Measurements from ENCODE around the gene KDELR3. TPM values are rescaled to one million over a fixed set of nuclear protein-coding genes. Genes with fewer than 3 reads are reported as not detected.

KDELR3 gene
- total and polyA plus RNA-seq, 2 of the 8 experiments (the other 6 are each of a cell fraction or from before 2014, with no cell fraction given), result 7.9 to 13.0 TPM

DNA sequence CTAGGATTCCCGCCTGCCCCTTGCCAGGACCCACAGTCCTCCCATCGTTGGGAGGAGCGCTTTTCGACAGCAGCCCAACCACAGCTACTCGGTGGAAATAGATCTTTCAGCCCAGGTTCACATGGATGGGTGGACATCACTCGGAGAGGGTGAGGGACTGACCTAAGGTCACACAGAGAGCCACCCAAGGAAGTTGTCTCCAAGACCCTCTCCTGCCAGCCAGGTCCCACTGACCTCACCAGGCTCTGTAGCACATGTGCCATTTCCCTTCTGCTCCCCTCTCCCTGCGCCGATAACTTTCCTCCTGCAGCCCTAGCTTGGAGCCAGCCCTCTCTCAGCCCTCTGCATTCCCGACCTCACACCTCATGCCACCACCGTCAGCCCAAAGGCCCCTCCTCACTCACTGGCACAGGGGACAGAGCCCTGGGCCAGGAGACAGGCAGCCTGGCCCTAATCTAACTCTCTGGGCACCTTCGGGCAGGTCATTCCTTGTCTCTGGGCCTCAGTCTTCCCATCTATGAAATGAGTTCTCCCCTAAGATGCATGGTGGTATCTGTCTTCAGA is 17.6 kb upstream of the KDELR3 start (continued):
- TF ChIP-seq YY1 (IDR thresholded peaks at IDR 0.05; ENCODE audit: low read depth, low read length), result no peak
- TF ChIP-seq, protein P1, sequence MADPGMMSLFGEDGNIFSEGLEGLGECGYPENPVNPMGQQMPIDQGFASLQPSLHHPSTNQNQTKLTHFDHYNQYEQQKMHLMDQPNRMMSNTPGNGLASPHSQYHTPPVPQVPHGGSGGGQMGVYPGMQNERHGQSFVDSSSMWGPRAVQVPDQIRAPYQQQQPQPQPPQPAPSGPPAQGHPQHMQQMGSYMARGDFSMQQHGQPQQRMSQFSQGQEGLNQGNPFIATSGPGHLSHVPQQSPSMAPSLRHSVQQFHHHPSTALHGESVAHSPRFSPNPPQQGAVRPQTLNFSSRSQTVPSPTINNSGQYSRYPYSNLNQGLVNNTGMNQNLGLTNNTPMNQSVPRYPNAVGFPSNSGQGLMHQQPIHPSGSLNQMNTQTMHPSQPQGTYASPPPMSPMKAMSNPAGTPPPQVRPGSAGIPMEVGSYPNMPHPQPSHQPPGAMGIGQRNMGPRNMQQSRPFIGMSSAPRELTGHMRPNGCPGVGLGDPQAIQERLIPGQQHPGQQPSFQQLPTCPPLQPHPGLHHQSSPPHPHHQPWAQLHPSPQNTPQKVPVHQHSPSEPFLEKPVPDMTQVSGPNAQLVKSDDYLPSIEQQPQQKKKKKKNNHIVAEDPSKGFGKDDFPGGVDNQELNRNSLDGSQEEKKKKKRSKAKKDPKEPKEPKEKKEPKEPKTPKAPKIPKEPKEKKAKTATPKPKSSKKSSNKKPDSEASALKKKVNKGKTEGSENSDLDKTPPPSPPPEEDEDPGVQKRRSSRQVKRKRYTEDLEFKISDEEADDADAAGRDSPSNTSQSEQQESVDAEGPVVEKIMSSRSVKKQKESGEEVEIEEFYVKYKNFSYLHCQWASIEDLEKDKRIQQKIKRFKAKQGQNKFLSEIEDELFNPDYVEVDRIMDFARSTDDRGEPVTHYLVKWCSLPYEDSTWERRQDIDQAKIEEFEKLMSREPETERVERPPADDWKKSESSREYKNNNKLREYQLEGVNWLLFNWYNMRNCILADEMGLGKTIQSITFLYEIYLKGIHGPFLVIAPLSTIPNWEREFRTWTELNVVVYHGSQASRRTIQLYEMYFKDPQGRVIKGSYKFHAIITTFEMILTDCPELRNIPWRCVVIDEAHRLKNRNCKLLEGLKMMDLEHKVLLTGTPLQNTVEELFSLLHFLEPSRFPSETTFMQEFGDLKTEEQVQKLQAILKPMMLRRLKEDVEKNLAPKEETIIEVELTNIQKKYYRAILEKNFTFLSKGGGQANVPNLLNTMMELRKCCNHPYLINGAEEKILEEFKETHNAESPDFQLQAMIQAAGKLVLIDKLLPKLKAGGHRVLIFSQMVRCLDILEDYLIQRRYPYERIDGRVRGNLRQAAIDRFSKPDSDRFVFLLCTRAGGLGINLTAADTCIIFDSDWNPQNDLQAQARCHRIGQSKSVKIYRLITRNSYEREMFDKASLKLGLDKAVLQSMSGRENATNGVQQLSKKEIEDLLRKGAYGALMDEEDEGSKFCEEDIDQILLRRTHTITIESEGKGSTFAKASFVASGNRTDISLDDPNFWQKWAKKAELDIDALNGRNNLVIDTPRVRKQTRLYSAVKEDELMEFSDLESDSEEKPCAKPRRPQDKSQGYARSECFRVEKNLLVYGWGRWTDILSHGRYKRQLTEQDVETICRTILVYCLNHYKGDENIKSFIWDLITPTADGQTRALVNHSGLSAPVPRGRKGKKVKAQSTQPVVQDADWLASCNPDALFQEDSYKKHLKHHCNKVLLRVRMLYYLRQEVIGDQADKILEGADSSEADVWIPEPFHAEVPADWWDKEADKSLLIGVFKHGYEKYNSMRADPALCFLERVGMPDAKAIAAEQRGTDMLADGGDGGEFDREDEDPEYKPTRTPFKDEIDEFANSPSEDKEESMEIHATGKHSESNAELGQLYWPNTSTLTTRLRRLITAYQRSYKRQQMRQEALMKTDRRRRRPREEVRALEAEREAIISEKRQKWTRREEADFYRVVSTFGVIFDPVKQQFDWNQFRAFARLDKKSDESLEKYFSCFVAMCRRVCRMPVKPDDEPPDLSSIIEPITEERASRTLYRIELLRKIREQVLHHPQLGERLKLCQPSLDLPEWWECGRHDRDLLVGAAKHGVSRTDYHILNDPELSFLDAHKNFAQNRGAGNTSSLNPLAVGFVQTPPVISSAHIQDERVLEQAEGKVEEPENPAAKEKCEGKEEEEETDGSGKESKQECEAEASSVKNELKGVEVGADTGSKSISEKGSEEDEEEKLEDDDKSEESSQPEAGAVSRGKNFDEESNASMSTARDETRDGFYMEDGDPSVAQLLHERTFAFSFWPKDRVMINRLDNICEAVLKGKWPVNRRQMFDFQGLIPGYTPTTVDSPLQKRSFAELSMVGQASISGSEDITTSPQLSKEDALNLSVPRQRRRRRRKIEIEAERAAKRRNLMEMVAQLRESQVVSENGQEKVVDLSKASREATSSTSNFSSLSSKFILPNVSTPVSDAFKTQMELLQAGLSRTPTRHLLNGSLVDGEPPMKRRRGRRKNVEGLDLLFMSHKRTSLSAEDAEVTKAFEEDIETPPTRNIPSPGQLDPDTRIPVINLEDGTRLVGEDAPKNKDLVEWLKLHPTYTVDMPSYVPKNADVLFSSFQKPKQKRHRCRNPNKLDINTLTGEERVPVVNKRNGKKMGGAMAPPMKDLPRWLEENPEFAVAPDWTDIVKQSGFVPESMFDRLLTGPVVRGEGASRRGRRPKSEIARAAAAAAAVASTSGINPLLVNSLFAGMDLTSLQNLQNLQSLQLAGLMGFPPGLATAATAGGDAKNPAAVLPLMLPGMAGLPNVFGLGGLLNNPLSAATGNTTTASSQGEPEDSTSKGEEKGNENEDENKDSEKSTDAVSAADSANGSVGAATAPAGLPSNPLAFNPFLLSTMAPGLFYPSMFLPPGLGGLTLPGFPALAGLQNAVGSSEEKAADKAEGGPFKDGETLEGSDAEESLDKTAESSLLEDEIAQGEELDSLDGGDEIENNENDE (IDR thresholded peaks at IDR 0.05; ENCODE audit: insufficient replicate concordance, low read length), result no peak
- TF ChIP-seq KDM4A (IDR thresholded peaks at IDR 0.05; ENCODE audit: low read depth, low read length, severe bottlenecking), result no peak
- TF ChIP-seq BRCA1 (IDR thresholded peaks at IDR 0.05; ENCODE audit: low read depth, low read length), result no peak
